ENCODE data around the gene SHANK1.
"Not testable (repeated sequence)": the region's sequence is repeated elsewhere in the genome, so short reads cannot be mapped to it uniquely, and the experiment has no call there.

DNA sequence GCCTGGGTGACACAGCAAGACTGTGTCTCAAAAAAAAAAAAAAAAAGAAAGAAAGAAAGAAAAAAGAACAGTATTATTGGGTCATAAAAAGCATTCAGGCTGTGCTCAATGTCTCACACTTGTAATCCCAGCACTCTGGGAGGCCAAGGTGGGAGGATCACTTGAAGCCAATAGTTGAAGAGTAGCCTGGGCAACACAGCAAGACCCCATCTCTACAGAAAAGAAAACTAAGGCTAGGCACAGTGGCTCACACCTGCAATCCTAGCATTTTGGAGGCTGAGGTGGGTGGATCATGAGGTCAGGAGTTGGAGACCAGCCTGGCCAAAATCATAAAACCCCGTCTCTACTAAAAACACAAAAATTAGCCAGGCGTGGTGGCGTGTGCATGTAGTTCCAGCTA lies 38.0 kb upstream of the SHANK1 start:
- TF ChIP-seq CTCF, POLR2A (IDR thresholded peaks at IDR 0.05): not testable (repeated sequence)
